Sigmoid colon (tissue), 3 donors: ENCODE results near the gene PARP12.

ENCODE experiments used
- CTCF ChIP-seq, 4 experiments: fragments of 450-650 bp in 3 of 4; fragments of 200-600 bp in 1 of 4; IDR thresholded peaks; one replicate each; pipeline ENCODE4 v1.5.1; 2016 to 2019; ENCODE audit warnings: antibody characterized with exemption in 4 of 4, mild to moderate bottlenecking in 3 of 4, moderate library complexity in 2 of 4
- POLR2A ChIP-seq, 2 donors: fragments of 450-650 bp; IDR thresholded peaks; one replicate each; pipeline ENCODE4 v1.6.1; 2016; ENCODE audit warnings: antibody characterized with exemption in 2 of 2, mild to moderate bottlenecking in 2 of 2, moderate library complexity in 2 of 2

GRCh38 chr7:140017034-140017433 is 45.7 kb downstream of the PARP12 start:
- TF ChIP-seq CTCF (IDR thresholded peaks at IDR 0.05) = no peak
- no peak for TF ChIP-seq POLR2A (IDR thresholded peaks at IDR 0.05)
